A673 (cell line): ENCODE data around the gene KRT6C. TPM values are rescaled to one million over a fixed set of nuclear protein-coding genes. Genes with fewer than 3 reads are reported as not detected.
"Not testable (repeated sequence)": the region's sequence is repeated elsewhere in the genome, so short reads cannot be mapped to it uniquely, and the experiment has no call there.

Experiments used
- BruUV-seq: library from RNA; stranded (reverse); fragments of 400-500 nt; replicated peaks from 2 replicates; lab custom pipeline; 2021; lab: Mats Ljungman, UMichigan
- CTCF ChIA-PET: fragments of 300-600 bp; sonication (Branson Sonifier 250); formaldehyde crosslinking; loops from one replicate; lab custom pipeline; 2022; ENCODE audit warnings: antibody characterized with exemption; lab: Charles Lee
- POLR2A ChIA-PET: fragments of 300-600 bp; sonication (Branson Sonifier 250); formaldehyde crosslinking; loops from one replicate; lab custom pipeline; 2022; ENCODE audit warnings: antibody characterized with exemption; ENCODE audit not compliant: low non-redundant PET; lab: Charles Lee
- DNase-seq: peaks from one replicate; pipeline ENCODE4 v3.0.0-alpha.2; 2015; ENCODE audit warnings: low spot score
- H3K27ac ChIP-seq: fragments of 200-600 bp; sonication (generic); 2 replicates; pipeline ENCODE4 v1.5.1; 2016; ENCODE audit warnings: mixed run types, low read depth, mild to moderate bottlenecking, mixed read lengths, antibody characterized with exemption, low read length; ENCODE audit not compliant: poor library complexity, severe bottlenecking
- H3K27me3 ChIP-seq: fragments of 200-600 bp; sonication (generic); replicated peaks from 2 replicates; pipeline ENCODE4 v1.6.1; 2017; ENCODE audit warnings: mixed run types, low read depth, mild to moderate bottlenecking, mixed read lengths, antibody characterized with exemption, low read length; ENCODE audit not compliant: insufficient read depth, poor library complexity
- H3K36me3 ChIP-seq: fragments of 200-600 bp; sonication (generic); 2 replicates; pipeline ENCODE4 v1.6.1; 2016; ENCODE audit warnings: mixed run types, mild to moderate bottlenecking, mixed read lengths, antibody characterized with exemption, low read length; ENCODE audit not compliant: insufficient read depth, poor library complexity, severe bottlenecking
- H3K4me1 ChIP-seq: fragments of 200-600 bp; sonication (generic); 2 replicates; pipeline ENCODE4 v1.6.1; 2017; ENCODE audit warnings: mixed run types, mild to moderate bottlenecking, mixed read lengths, antibody characterized with exemption, low read length; ENCODE audit not compliant: insufficient read depth, poor library complexity, severe bottlenecking
- H3K4me3 ChIP-seq: fragments of 200-600 bp; sonication (generic); 2 replicates; pipeline ENCODE4 v1.5.1; 2016; ENCODE audit warnings: low read depth, mixed run types, mild to moderate bottlenecking, mixed read lengths, low read length; ENCODE audit not compliant: poor library complexity, severe bottlenecking
- H3K9me3 ChIP-seq: fragments of 200-600 bp; sonication (generic); 2 replicates; pipeline ENCODE4 v1.6.1; 2016; ENCODE audit warnings: mixed run types, low read depth, mild to moderate bottlenecking, mixed read lengths, antibody characterized with exemption, low read length; ENCODE audit not compliant: poor library complexity, severe bottlenecking
- EZH2 ChIP-seq: fragments of 200-600 bp; sonication (generic); IDR thresholded peaks from 2 replicates; pipeline ENCODE4 v1.6.1; 2017; ENCODE audit warnings: borderline replicate concordance, low read depth, mild to moderate bottlenecking, mixed read lengths, antibody characterized with exemption, low read length; ENCODE audit not compliant: poor library complexity, severe bottlenecking
- intact Hi-C: fragments of 100-400 bp; cut with micrococcal nuclease; formaldehyde crosslinking; loops from one replicate; pipeline ENCODE4 v1.10.0; 2022; ENCODE audit not compliant: unreplicated experiment
- total RNA-seq: library from RNA; stranded (reverse); gene quantifications from 2 replicates; pipeline ENCODE4 v1.2.3, GENCODE V29; 2021
- TF ChIP-seq, protein P1 (sequence below): fragments of 300-800, 200-600 bp; sonication (generic); conservative IDR thresholded peaks from 2 replicates; pipeline ENCODE4 v1.5.1; 2017; ENCODE audit warnings: low read depth, mild to moderate bottlenecking, antibody characterized with exemption, low read length, moderate library complexity, mixed read lengths

The KRT6C gene
- total RNA-seq, 1 experiment from 2014 or later, result not detected

DNA sequence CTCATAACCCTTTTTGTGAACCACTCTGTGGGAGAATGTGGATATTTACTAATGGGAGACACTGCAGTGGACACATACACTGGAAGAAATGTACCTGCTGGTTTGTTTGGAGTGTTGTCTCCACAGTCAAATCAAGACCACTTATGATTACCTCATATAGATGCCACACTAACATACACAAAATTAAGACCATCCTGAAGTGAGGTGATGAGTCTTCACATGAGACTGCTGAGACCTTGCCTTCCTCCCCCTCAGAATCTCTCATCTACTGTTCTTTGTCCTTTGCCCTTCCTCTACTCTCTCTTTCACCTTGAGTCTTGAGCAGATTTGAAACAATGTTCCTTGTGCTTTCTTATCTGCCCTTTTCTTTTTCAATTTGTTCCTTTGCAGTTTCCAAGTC, 15.1 kb upstream of the KRT6C start:
- intact Hi-C loops, result no loop called here
- POLR2A ChIA-PET, result no interaction called here
- no peak overlapping the region for H3K4me3 ChIP-seq
- no peaks in the 10 kb centered on the region for H3K36me3 ChIP-seq
- DNase-seq, result no peak
- no peak overlapping the region for H3K27ac ChIP-seq
- H3K4me1 ChIP-seq, result no peaks in the 10 kb centered on the region
- TF ChIP-seq EZH2, result no peak
- TF ChIP-seq, protein P1, sequence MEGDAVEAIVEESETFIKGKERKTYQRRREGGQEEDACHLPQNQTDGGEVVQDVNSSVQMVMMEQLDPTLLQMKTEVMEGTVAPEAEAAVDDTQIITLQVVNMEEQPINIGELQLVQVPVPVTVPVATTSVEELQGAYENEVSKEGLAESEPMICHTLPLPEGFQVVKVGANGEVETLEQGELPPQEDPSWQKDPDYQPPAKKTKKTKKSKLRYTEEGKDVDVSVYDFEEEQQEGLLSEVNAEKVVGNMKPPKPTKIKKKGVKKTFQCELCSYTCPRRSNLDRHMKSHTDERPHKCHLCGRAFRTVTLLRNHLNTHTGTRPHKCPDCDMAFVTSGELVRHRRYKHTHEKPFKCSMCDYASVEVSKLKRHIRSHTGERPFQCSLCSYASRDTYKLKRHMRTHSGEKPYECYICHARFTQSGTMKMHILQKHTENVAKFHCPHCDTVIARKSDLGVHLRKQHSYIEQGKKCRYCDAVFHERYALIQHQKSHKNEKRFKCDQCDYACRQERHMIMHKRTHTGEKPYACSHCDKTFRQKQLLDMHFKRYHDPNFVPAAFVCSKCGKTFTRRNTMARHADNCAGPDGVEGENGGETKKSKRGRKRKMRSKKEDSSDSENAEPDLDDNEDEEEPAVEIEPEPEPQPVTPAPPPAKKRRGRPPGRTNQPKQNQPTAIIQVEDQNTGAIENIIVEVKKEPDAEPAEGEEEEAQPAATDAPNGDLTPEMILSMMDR, result no peak
- peaks cover 12% of the 10 kb centered on the region for H3K9me3 ChIP-seq
- no TSS peak for BruUV-seq
- CTCF ChIA-PET, result no interaction called here
- H3K27me3 ChIP-seq, result peaks cover 42% of the 10 kb centered on the region

DNA sequence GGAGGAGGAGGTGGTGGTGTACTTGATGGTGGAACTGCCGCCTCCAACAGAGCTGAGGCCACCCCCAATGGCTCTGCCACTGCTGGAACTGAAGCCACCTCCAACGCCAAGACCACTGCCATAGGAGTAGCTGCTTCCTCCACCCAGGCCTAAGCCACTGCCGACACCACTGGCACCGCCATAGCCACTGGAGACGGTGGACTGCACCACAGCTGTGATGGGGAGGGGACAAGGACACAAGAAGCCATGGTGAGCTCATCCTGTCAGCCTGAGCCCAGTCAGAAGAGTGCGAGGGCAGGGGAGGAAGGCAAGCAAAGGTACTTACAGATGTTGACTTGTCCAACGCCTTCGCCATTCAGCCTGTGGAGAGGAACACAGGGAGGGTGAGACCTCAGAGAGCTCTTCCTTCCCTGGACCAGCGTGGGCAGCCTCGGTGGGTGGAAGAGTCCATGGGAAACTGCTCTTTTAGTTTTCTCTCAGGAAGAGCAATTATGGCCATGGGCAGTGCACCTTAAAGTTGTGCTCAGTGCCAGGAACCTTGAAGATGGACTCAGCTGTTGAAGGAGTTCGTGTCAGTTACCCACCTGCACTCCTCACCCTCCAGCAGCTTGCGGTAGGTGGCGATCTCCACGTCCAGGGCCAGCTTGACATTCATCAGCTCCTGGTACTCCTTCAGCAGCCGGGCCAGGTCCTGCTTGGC, 14.3 kb upstream of the KRT6C start:
- H3K4me1 ChIP-seq, CTCF ChIA-PET, H3K36me3 ChIP-seq, DNase-seq, H3K4me3 ChIP-seq, POLR2A ChIA-PET, intact Hi-C loops, BruUV-seq, H3K27ac ChIP-seq: not testable (repeated sequence)
- Histone ChIP-seq H3K27me3 (peaks cover 47% of the 10 kb centered on the region), H3K9me3 (peaks cover 12% of the 10 kb centered on the region)

DNA sequence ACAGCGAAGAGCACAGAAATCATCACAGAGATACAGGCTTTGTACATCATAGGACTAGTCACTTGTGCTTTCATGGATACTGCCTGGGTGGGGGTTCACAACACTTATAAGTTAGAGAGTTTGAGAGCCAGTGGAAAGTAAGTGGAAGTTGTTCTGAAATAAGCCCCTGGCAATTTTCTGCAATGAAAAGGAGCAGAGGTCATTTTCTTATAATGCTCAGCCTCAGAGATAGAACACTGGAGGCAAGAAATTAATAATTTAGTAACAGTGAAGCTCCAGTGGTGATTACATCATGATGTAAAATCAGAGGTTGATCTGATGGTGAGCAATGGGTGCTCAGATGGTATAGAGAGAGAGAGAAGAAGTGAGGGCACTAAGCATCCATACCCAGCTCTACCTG, 13.6 kb upstream of the KRT6C start:
- Histone ChIP-seq H3K4me1 (no peaks in the 10 kb centered on the region), H3K36me3 (no peaks in the 10 kb centered on the region), H3K27ac (no peak overlapping the region), H3K9me3 (peaks cover 12% of the 10 kb centered on the region), H3K27me3 (peaks cover 48% of the 10 kb centered on the region), H3K4me3 (no peak overlapping the region)
- intact Hi-C loops, result no loop called here
- no peak for DNase-seq
- ChIA-PET POLR2A (no interaction called here), CTCF (no interaction called here)
- TF ChIP-seq, protein P1, result no peak
- no peak for TF ChIP-seq EZH2
- BruUV-seq, result no TSS peak
